ENCODE results near the gene GPAM. TPM values are rescaled to one million over a fixed set of nuclear protein-coding genes. Genes with fewer than 3 reads are reported as not detected.

The GPAM gene
- total and polyA plus RNA-seq, 10 of the 15 experiments (the other 5 are each of a cell fraction or from before 2014, with no cell fraction given), result 3.3 to 9.4 (median 7.4) TPM

GRCh38 chr10:112143420-112143819 is 40.1 kb downstream of the GPAM start:
- SMC1A ChIA-PET (ENCODE audit: uncharacterized antibody, unreplicated experiment), result no interaction called here
- intact Hi-C loops (cut with micrococcal nuclease; ENCODE audit: unreplicated experiment), result no loop called here
- RAD21 ChIA-PET (ENCODE audit: unreplicated experiment), result no interaction called here
- H3K4me1 ChIP-seq (ENCODE audit: control insufficient read depth, insufficient read depth, low read length), result no peaks in the 10 kb centered on the region
- H3K79me2 ChIP-seq (ENCODE audit: control insufficient read depth, insufficient read depth, low read length), result no peaks in the 10 kb centered on the region
- ATAC-seq, result no peak
- no peak overlapping the region for H3K4me2 ChIP-seq (ENCODE audit: control insufficient read depth, insufficient read depth)
- in situ Hi-C loops (cut with MboI), result loop anchor here (25.0 kb wide), 2 partner anchors 1531 to 1831 kb away; partner anchors contain the start of gene SMNDC1
- no TSS peak for BruUV-seq (replicated peaks)
- CTCF ChIA-PET, result no interaction called here
- H3K27ac ChIP-seq (ENCODE audit: control insufficient read depth, insufficient read depth), result no peak overlapping the region
- no peaks in the 10 kb centered on the region for H4K20me1 ChIP-seq (ENCODE audit: control insufficient read depth, insufficient read depth)
- no peak overlapping the region for H2AFZ ChIP-seq (ENCODE audit: control insufficient read depth, low read depth, low read length)
- H3K4me3 ChIP-seq, result no peak overlapping the region
- H3K27me3 ChIP-seq (replicated peaks in 1 of 2; ENCODE audit: control insufficient read depth in 2 of 2, insufficient read depth in 2 of 2, low read length in 1 of 2), result no peaks in the 10 kb centered on the region
- H3K36me3 ChIP-seq (ENCODE audit: control insufficient read depth in 2 of 2, insufficient read depth in 2 of 2, low read length in 1 of 2), result no peaks in the 10 kb centered on the region
- POLR2A ChIA-PET, result no interaction called here
- no peak overlapping the region for H3K9ac ChIP-seq (ENCODE audit: control insufficient read depth, insufficient read depth, low read length)
- DNase-seq (ENCODE audit: low read depth, low spot score), result no peak
- FAIRE-seq, result no peak
- 62% methylated on average over 4 of the region's 4 CpGs for WGBS (ENCODE audit: insufficient coverage, insufficient replicate concordance, low lambda C conversion rate, missing lambda C conversion rate)
- no peaks in the 10 kb centered on the region for H3K9me3 ChIP-seq (replicated peaks; ENCODE audit: control insufficient read depth, insufficient read depth, low read length)
- TF ChIP-seq STAT1 (conservative IDR thresholded peaks at IDR 0.05), result no peak
- no peak for TF ChIP-seq MTA2 (IDR thresholded peaks at IDR 0.05; ENCODE audit: low read depth)
- TF ChIP-seq ATF3 (IDR thresholded peaks at IDR 0.05; ENCODE audit: borderline replicate concordance, extremely low read depth, low read depth, low read length), result no peak
- TF ChIP-seq SIN3A (IDR thresholded peaks at IDR 0.05; ENCODE audit: low read depth, low read length), result no peak
- TF ChIP-seq ATF7 (IDR thresholded peaks at IDR 0.05; ENCODE audit: low read depth), result no peak
- TF ChIP-seq EP300 (IDR thresholded peaks at IDR 0.05; ENCODE audit: borderline replicate concordance in 1 of 2, control insufficient read depth in 1 of 2, low read depth in 2 of 2, low read length in 2 of 2), result no peak
- TF ChIP-seq POLR2AphosphoS5 (IDR thresholded peaks at IDR 0.05; ENCODE audit: low read length), result no peak
- TF ChIP-seq SMC3 (IDR thresholded peaks at IDR 0.05; ENCODE audit: borderline replicate concordance, low read length), result no peak
- no peak for TF ChIP-seq SREBF2 (IDR thresholded peaks at IDR 0.05; ENCODE audit: low read length)
- TF ChIP-seq BCLAF1 (IDR thresholded peaks at IDR 0.05), result no peak
- TF ChIP-seq PBX3 (IDR thresholded peaks at IDR 0.05; ENCODE audit: insufficient replicate concordance, low read depth, low read length), result no peak
- TF ChIP-seq FOXK2 (IDR thresholded peaks at IDR 0.05), result no peak
- TF ChIP-seq SMARCA5 (IDR thresholded peaks at IDR 0.05), result no peak
- no peak for TF ChIP-seq REST (IDR thresholded peaks at IDR 0.05; ENCODE audit: low read depth, low read length)
